HK-2 (cell line): ENCODE results near the gene SAMM50.

ENCODE experiments used
- DNase-seq: peaks from one replicate; pipeline ENCODE4 v3.0.0-alpha.2; 2018; ENCODE audit not compliant: unreplicated experiment

Gene SAMM50

DNA sequence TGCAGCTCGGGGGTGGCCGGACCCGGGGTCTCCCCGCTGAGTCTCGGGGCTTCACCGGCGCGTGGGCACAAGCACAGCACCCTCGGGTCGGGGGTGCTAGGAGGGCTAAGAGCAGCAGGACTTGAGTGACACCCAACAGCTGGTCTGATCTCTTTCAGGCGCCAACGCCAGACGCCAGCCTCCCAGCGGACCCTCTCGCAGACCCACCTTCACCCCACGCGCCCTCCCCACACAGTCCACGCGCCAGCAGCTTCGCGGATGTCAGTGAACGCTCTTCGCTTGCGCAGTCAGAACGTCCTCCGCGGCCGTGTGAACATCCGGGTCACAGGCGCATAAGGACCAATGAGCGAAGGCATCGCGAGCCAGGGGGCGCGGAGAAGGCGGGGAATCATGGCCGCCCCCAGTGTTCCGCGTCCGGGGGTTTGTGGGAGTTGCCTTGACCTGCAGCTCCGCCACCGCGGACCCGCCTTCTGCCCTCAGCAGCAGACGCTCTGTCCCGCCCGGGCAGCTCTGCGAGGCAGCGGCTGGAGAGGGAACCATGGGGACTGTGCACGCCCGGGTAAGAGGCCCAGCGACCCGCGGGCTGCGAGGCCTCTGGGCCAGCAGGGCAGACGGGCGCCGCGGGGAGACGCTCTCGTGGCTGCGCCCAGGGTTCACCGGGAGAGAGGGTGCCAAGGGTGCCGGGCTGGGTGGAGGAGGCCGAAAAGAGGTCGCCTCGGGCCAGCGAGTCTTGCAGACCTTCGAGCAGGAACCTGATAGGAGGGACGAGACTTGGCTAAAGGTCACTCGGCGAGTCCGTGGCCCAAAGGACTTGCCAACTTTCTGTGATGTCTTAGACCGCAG, at the start of gene SAMM50:
SAMM50 (plus strand) TSS at position 403 of the 843 bp plus-strand sequence; CDS start at position 539, 136 bp downstream.
- DNase-seq: peak; percentile 88

DNA sequence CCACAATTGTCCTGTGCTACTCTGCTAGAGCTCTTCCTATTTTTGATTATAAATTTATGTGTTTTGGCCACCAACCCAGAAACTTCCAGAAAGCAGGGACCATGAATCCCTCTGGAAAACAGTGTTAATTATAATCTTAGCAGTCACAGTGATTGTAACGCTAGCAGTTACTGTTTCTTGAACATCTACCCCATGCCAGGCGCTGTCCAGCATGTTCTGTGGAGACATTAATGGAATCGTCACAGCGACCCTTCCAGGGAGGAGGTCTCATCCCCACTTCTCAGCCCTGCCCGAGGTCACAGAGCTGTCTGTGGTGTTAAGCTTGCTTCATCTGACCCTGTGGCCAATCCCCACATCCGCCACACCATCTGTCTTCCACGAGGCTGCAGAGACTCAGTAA, 49.6 kb upstream of the SAMM50 start:
- DNase-seq: no peak

DNA sequence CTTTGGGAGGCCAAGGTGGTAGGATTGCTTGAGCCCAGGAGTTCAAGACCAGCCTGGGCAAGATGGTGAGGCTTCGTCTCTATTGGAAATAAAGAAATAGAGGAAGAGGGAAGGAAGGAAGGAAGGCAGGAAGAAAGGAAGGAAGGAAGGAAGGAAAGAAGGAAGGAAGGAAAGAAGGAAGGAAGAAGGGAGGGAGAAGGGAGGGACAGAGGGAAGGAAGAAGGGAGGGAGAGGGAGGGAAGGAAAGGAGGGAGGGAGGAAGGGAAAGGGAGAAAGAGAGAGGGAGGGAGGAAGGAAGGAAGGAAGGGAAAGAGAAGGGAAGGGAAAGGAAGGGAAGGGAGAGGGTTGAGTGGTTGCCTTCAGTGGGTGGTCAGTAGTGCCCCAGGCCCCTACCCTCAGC, 45.5 kb upstream of the SAMM50 start:
- no peak for DNase-seq

DNA sequence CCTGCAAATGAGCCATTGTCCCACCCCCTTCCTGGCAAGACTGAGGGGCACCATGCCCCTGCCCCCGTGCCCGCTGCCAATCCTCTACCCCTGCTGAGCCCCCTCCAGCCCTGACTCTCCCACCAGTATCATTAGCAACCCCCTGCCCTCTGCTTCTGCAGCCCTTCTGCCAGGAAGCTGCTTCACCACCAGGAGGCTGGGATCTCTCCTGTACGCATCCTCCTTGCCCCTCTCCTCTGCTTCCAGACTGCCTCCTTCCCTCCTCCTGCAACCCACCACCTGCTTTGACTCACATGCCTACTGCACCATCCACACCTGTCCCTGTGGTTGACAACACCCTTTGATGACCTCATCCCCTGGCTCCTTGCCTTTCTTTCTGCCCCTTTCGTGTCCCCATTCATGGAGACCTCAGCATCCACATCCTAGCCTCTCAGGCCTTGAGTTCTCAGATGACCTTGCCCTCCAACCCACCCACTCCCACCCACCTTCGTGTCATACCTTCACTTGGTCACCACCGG, 45.0 kb upstream of the SAMM50 start:
- no peak for DNase-seq

DNA sequence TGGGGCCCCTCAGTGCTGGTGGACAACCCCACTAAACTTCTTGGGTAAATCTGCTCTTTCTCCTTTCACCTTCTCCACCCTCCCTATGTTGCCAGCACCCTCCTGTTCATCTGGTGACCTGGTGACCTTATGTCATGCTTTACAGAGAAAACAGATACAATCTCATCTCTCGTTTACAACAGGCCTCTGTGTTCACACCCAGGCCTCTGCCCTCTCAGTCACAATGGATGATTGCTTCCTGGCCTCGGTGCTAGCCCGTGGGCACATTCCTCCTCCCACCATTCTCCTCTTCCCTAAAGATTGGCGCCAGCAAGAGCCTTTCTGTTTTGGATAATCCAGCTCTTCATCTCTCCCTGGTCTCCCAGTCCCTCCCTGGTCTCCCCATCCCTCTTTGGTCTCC, 43.9 kb upstream of the SAMM50 start:
- DNase-seq: no peak

DNA sequence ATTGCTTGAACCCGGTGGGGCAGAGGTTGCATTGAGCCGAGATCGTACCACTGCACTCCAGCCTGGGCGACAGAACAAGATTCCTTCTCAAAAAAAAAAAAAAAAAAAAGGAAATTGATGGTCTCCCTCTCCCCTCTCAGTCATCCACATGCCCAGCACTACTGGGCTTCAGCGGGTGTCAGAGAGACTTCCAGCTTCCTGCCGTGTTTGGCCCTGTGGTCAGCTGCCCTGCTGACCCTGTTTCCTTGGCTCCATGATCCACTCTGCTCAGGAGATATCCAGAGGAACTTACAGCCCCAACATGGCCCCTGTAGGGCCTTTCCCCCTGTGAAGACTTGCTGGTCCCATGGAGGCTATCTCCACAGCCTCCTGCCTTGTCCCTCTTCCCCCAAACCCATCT, 37.7 kb upstream of the SAMM50 start:
- DNase-seq: no peak

DNA sequence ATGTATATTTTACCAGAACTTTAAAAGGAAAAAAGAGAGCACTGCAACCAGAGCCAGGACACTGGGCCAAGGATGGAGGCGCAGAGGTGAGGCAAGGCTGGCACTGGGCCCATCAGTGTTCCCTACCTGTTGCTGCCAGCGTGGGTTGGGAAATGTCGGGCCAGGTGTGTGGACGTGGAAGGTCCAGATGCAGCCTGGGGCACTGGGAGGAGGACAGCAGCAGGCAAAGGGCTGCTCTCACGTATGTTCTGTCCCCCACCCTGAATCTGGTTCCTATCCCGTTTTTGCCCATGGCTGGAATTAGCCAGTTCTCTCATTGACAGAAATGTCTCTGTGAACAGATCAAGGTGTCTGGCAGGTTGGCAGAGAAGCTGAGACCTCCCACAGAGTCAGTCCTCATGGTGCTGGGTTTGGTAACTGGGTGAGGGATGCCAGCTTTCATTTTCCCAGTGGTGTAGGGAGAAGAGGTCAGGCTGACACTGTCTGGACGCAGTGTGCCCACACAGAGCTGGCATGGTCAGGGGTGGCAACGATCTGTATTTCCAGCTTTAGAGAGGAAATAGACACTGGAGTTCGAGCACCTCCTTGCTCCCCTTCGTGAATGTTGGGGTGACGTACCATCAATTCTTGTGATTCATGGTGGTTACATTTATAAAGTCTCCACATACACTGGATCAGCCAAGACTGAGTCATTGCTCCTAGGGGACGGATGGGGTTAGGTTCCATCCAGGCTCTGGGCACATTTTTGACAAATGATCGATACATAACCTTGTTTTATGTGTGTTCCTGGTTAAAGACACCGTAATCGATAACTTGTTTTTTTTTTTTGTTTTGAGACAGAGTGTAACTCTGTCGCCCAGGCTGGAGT, 35.9 kb upstream of the SAMM50 start:
- no peak for DNase-seq

DNA sequence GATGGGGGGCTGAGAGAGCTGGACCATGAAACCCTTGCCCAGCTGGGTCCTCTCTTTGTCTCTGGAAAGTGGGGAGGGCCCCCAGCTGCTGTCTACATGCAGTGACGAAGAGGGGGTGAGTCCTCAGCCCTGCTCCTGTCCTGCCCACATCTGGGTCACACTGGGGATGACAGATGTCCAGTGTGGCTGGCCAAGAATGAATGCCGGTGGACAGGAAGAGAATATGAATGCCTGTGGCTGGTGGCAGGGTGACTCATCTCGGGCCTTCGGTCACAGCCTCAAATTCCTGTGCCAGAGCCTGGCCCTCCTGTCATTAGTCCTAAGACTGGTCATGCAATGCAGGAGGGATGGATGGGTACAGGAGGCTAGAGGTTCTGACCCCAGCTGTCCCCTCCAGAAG, 33.9 kb upstream of the SAMM50 start:
- DNase-seq: peak; percentile 75

DNA sequence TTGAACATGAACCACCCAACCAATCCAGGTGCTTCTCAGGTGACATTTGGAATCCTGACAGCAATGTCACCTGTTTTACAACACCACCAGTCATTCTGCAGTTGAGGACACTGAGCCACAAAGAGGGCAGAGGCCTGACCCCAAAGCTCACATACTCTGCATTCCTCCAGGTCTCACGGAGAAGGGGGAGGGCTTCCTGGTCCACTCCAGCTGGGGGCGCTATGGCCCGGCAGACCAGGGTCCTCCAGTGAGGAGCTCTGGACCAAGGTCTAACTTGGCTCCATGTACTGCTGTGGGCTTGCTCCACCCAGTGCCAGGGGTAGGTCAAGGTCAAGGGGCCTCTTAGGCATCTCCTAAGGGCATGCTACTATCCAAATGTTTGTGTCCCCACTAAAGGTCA, 33.1 kb upstream of the SAMM50 start:
- no peak for DNase-seq

DNA sequence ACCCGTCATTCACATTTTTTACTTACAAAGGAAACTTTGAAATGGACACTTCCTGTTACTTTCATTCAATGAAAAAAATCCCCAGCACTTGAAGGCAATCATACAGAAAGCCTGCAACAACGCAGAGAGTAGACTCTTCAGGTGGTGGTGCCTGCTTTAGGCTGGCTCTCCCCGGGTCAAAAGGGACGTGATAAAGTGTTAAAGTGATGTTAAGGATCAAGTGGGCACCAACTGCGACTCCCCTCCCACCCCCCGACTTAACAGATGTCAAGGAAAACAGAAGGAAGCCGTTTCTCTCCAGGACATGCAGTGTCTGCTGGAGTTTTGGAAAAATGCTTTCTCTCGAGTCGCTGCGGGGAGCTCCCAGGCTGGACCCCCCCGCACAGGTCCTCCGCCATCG, 32.1 kb upstream of the SAMM50 start:
- DNase-seq: peak; percentile 32

DNA sequence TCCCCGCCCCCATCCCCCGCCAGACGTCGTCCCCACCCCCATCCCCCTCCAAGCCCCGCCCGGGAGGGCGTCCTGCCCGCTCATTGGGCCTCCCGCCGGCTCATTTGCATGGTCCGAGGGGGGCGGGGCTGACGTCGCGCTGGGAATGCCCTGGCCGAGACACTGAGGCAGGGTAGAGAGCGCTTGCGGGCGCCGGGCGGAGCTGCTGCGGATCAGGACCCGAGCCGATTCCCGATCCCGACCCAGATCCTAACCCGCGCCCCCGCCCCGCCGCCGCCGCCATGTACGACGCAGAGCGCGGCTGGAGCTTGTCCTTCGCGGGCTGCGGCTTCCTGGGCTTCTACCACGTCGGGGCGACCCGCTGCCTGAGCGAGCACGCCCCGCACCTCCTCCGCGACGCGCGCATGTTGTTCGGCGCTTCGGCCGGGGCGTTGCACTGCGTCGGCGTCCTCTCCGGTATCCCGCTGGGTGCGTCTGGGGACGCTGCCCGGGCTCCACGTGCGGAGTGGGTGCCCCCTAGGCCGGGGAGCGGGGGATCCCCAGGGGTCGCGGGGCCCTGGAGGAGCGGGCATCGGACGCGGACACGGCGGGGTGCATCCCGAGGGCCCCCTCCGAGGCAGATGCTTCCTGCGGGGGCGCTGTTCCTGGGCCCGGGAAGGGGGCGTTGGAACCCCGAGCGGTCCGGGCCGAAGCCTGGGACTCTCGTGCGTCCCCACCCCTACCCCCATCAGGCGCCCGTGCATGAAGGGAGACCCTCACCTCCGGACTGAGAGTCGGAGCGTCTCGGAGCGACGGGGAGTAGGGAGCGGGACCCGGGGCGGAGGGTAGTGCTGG, 31.4 kb upstream of the SAMM50 start, which contains the start of gene PNPLA3:
PNPLA3 (plus strand) TSS at position 175 of the 834 bp plus-strand sequence; CDS start at position 282, 107 bp downstream.
- DNase-seq: peak; percentile 89

DNA sequence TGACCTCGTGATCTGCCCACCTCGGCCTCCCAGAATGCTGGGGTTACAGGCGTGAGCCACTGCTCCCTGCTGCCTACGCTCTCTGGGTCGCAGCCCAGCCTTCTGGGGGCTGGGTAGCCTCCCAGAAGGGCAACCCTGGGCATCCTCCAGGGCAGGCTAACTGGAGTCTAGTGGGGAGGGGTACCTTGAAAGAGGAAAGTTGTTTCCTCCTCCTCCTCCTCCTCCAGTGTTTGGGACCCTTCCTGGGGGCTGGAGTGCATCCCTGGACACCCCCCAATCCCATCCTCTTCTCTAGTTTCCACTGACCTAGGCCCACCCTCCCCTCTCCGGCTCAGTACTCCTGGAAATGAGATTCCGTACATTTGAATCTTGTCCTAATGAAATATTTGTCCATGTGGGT, 30.4 kb upstream of the SAMM50 start:
- DNase-seq: no peak

DNA sequence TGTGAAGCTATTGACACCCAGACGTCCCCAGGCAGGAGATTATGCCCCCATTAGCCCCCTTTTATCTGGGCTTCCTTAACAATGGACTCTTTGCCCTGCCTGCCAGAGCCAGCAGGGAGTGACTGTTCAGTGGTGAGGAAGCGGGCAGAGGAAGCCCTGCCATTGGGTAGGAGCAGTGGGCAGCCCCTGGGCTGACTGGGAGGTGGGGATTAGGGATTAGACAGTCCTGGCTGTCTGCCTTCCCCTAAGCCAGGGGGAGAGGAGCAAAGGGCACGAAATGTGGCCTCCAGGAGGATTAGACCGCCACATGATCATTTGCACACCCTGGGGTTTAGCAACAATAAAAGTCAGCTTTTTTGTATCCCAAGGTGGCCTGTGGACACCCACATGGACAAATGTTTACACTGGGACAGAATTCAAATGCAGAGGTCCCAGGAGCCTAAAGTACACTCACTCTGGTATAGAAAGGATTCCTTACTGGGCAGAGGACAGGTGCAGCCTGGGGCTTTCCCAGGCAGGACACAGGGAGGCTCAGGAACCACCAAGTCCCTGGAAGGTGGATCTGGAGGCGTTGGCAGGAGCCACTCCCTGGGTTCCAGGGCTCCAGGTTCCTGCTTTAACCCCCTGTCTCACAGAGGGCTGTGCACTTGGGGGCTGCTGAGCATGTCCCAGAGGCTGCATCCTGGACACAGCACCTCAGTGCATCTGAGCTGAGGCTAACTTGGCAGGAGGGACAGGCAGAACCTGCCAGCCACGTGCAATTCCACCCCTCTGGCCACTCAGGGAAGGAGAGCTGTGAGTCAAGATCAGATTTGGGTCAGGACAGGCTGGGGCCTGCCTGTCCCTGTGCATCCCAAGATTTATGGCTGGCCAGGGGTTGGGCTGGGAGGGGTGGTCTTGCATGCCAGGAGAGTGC, 29.6 kb upstream of the SAMM50 start:
- peak; percentile 37 for DNase-seq

DNA sequence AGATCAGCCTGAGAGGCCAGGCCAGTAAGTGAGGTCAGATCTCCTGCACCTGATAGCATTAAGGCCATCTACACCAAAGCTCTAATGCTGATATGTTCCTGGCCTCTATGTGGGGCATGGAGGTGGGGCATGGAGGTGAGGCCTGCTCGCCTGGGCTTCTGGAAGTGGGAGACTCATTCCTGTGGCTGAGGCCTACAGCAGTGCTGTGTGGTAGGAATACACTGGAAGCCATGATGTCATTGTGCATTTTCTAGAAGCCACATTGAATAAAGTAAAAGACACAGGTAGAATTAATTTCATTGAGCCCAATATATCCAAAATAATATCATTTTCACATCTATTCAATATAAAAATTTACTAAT, 28.9 kb upstream of the SAMM50 start:
- no peak for DNase-seq

DNA sequence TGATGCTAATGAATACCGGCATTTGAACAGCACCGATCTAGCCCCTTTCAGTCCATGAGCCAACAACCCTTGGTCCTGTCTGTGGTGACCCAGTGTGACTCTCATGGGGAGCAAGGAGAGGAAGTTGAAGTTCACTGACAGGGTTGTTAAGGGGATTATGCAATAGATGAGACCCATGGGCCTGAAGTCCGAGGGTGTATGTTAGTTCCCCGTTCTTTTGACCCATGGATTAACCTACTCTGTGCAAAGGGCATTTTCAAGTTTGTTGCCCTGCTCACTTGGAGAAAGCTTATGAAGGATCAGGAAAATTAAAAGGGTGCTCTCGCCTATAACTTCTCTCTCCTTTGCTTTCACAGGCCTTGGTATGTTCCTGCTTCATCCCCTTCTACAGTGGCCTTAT, 26.8 kb upstream of the SAMM50 start:
- no peak for DNase-seq

DNA sequence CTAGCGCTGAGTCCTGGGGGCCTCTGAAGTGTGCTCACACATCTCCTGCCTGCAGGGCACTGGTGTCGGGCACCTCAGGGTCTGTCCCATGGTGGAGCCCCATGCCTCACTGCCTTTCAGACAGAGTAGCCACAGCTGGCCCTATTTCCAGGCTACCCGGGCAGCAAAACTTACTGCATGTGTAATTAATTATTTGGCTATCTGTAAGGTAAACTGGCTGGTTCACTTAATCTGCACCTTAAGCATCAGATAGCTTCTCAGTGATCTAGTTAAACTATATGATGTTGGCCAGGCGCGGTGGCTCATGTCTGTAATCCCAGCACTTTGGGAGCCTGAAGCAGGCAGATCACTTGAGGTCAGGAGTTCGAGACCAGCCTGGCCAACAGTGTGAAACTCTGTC, 26.3 kb upstream of the SAMM50 start:
- no peak for DNase-seq

DNA sequence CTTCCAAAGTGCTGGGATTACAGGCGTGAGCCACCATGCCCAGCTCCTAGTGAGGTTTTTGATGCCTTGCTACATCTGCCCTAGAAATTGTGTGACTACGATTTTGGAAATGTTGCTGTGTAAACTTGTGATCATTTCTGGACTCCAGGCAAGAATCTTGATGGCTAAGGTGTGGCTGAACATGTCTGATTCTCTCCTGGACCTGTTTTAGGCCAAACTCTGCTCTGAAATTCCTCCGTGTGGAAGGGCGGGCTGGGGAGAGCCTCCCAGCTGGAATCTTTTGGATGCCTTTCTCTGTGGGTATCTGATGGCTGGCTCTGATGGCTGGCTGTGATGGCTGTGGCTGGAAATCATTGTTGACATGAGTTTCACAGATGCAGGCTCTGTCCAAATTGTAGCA, 23.5 kb upstream of the SAMM50 start:
- DNase-seq: no peak

DNA sequence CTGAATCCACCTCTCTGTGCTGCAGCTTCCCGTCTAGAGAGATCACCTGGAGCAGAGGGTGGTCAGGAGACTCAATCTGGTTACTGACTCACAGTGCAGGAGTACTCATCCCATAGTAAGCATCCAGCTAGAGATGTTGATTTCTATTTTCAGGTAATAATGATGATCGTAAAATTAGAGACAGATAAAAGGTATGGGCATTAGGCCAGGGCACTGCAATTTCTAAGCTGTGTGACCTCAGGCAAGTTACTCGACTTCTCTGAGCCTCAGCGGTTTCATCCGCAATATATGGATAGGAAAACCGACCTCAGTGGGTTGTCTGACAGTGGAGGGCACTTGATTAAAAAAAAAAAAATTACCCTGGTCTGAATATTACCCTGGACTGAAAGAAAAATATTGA, 13.8 kb upstream of the SAMM50 start:
- no peak for DNase-seq

DNA sequence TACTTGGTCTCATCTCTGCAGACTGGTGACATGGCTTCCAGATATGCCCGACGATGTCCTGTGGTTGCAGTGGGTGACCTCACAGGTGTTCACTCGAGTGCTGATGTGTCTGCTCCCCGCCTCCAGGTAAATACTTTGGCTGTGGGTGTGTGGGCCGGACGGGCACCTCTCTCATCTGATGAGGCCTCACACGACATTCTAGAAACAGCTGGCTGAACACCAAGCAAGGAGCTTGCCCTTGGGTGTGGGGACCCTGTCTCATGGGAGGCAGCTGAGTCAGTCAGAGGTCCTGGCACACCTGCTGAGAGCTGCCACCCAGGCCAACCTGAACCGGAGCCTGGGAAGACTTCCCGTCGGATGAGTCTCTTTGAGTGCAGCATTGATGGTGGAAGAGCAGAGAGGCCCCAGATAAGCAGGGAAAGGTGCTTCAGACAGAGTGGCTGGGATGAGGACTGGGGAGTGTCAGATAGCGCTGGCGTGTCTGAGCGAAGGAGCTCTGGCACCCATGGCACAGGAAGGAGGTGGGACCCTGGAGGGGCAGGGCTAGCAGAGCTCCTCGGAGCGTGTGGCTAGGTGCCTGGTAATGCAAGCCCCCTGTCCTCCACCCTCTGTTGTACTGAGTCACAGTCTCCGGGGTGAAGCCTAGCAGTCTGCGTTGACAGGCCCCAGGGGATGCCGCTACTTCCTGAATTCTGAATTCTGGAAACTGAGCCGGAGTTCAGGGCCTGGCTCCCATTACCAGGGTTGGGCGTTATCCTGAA, 10.4 kb upstream of the SAMM50 start:
- no peak for DNase-seq
